SK-N-SH (cell line): Measurements from ENCODE around the gene BRD3. TPM values are rescaled to one million over a fixed set of nuclear protein-coding genes. Genes with fewer than 3 reads are reported as not detected.
A peak's percentile ranks its signal among the peaks of the same experiment; 100 is the strongest.
"Not testable (repeated sequence)": the region's sequence is repeated elsewhere in the genome, so short reads cannot be mapped to it uniquely, and the experiment has no call there.

ENCODE experiments used
- CTCF ChIA-PET: fragments of 300-600, 350-600 bp; formaldehyde crosslinking; extraction: SDS; loops from one replicate; lab custom pipeline; 2021; lab: Yijun Ruan, JAX
- POLR2A ChIA-PET: fragments of 350-600 bp; sonication (Branson Sonifier 250); formaldehyde crosslinking; extraction: SDS; loops from one replicate; lab custom pipeline; 2020; ENCODE audit warnings: antibody characterized with exemption, inconsistent platforms; lab: Yijun Ruan, JAX
- DNase-seq: peaks from one replicate; pipeline ENCODE4 v3.0.0; 2012
- H2AFZ ChIP-seq: fragments of 200-600 bp; sonication (generic); 2 replicates; pipeline ENCODE4 v1.8.1; 2016; ENCODE audit warnings: antibody characterized with exemption, mild to moderate bottlenecking, low read depth
- H3F3A ChIP-seq: fragments of 200-600 bp; sonication (generic); replicated peaks from 2 replicates; pipeline ENCODE3; 2016; ENCODE audit warnings: antibody characterized with exemption, mild to moderate bottlenecking; ENCODE audit not compliant: insufficient read depth
- H3K27ac ChIP-seq, 2 experiments: fragments of 200-500 bp in 1 of 2; fragments of 200-600 bp in 1 of 2; sonication (Bioruptor generic) in 1 of 2; sonication (generic), shearing (Covaris generic) in 1 of 2; 2 replicates each; pipeline versions ENCODE4 v1.5.1 to v1.6.1; 2014 to 2016; ENCODE audit warnings: low read depth in 2 of 2, inconsistent platforms in 1 of 2, low read length in 1 of 2, mild to moderate bottlenecking in 1 of 2, mixed read lengths in 1 of 2
- H3K27me3 ChIP-seq: fragments of 200-600 bp; sonication (generic), shearing (Covaris generic); 2 replicates; pipeline ENCODE4 v1.6.1; 2016; ENCODE audit warnings: mixed run types; ENCODE audit not compliant: insufficient read depth
- H3K36me3 ChIP-seq, 2 experiments: fragments of 200-500 bp in 1 of 2; fragments of 200-600 bp in 1 of 2; sonication (Bioruptor generic) in 1 of 2; sonication (generic) in 1 of 2; replicated peaks in 1 of 2; 2 replicates each; pipeline versions ENCODE3 to v1.5.1; 2014 to 2016; ENCODE audit warnings: low read length in 1 of 2, mild to moderate bottlenecking in 1 of 2; ENCODE audit not compliant: insufficient read depth in 2 of 2, control insufficient read depth in 1 of 2
- H3K4me1 ChIP-seq, 2 experiments: fragments of 200-500 bp in 1 of 2; fragments of 200-600 bp in 1 of 2; sonication (Bioruptor generic) in 1 of 2; sonication (generic), shearing (Covaris generic) in 1 of 2; 2 replicates each; pipeline versions ENCODE4 v1.5.1 to v1.6.1; 2014 to 2016; ENCODE audit warnings: low read depth in 1 of 2, low read length in 1 of 2, mixed run types in 1 of 2; ENCODE audit not compliant: insufficient read depth in 2 of 2, control insufficient read depth in 1 of 2
- H3K4me2 ChIP-seq: fragments of 200-600 bp; sonication (generic), shearing (Covaris generic); 2 replicates; pipeline ENCODE4 v1.6.1; 2017; ENCODE audit warnings: mixed run types
- H3K4me3 ChIP-seq, 2 experiments: fragments of 200-500 bp in 1 of 2; fragments of 200-600 bp in 1 of 2; sonication (Bioruptor generic) in 1 of 2; sonication (generic), shearing (Covaris generic) in 1 of 2; 2 replicates each; pipeline versions ENCODE4 v1.5.1 to v1.8.1; 2014 to 2016; ENCODE audit warnings: low read depth in 2 of 2, inconsistent platforms in 1 of 2, low read length in 1 of 2, mild to moderate bottlenecking in 1 of 2, mixed read lengths in 1 of 2, moderate library complexity in 1 of 2
- H3K79me2 ChIP-seq: fragments of 200-600 bp; sonication (generic); 2 replicates; pipeline ENCODE4 v1.8.1; 2017; ENCODE audit warnings: mild to moderate bottlenecking; ENCODE audit not compliant: insufficient read depth
- H3K9ac ChIP-seq: fragments of 200-600 bp; sonication (generic); 2 replicates; pipeline ENCODE4 v1.6.1; 2017; ENCODE audit warnings: mixed run types
- H3K9me2 ChIP-seq: fragments of 200-600 bp; sonication (generic); 2 replicates; pipeline ENCODE4 v1.6.1; 2017; ENCODE audit warnings: mixed run types
- H3K9me3 ChIP-seq: fragments of 200-600 bp; sonication (generic); 2 replicates; pipeline ENCODE4 v1.6.1; 2017; ENCODE audit warnings: mixed run types, mild to moderate bottlenecking, moderate library complexity
- H4K20me1 ChIP-seq: fragments of 200-600 bp; sonication (generic); 2 replicates; pipeline ENCODE4 v1.6.1; 2017; ENCODE audit warnings: mild to moderate bottlenecking, mixed run types; ENCODE audit not compliant: insufficient read depth
- CHD2 ChIP-seq: fragments of 150-350 bp; IDR thresholded peaks from 2 replicates; pipeline ENCODE4 v1.6.1; 2018; ENCODE audit warnings: low read length; ENCODE audit not compliant: partially characterized antibody
- EP300 ChIP-seq, 2 experiments: IDR thresholded peaks; 2 replicates each; pipeline versions ENCODE4 v1.4.0 to v1.6.1; 2012; ENCODE audit warnings: borderline replicate concordance in 1 of 2, low read depth in 1 of 2, low read length in 1 of 2
- EZH2phosphoT487 ChIP-seq: fragments of 200-600 bp; sonication (generic); IDR thresholded peaks from 2 replicates; pipeline ENCODE4 v1.6.1; 2017; ENCODE audit warnings: low read depth, mixed run types, mild to moderate bottlenecking, antibody characterized with exemption, moderate library complexity, borderline replicate concordance
- FOXJ3 ChIP-seq: sonication (generic); formaldehyde crosslinking; IDR thresholded peaks from 2 replicates; pipeline ENCODE4 v1.5.1; 2020; ENCODE audit warnings: mild to moderate bottlenecking, missing genetic modification reagents
- GABPA ChIP-seq: IDR thresholded peaks from 2 replicates; pipeline ENCODE4 v1.4.0; 2012; ENCODE audit warnings: low read depth, mild to moderate bottlenecking
- GATA2 ChIP-seq: sonication (generic); formaldehyde crosslinking; IDR thresholded peaks from 2 replicates; pipeline ENCODE4 v1.5.0; 2020; ENCODE audit warnings: mild to moderate bottlenecking, missing genetic modification reagents
- IRF3 ChIP-seq: fragments of 150-350 bp; IDR thresholded peaks from 2 replicates; pipeline ENCODE4 v1.6.1; 2016; ENCODE audit warnings: mild to moderate bottlenecking, low read depth, low read length
- MAX ChIP-seq: IDR thresholded peaks from 2 replicates; pipeline ENCODE4 v1.4.0; 2012; ENCODE audit warnings: low read depth
- MEF2A ChIP-seq: IDR thresholded peaks from 2 replicates; pipeline ENCODE4 v1.4.0; 2012; ENCODE audit warnings: low read depth, borderline replicate concordance
- MXI1 ChIP-seq: IDR thresholded peaks from 2 replicates; pipeline ENCODE4 v1.6.1; 2012; ENCODE audit warnings: mild to moderate bottlenecking, low read depth, low read length, improper control_type of control experiment
- TCF12 ChIP-seq: IDR thresholded peaks from 2 replicates; pipeline ENCODE4 v1.4.0; 2012
- TEAD4 ChIP-seq: IDR thresholded peaks from 2 replicates; pipeline ENCODE4 v1.4.0; 2012; ENCODE audit warnings: mild to moderate bottlenecking, borderline replicate concordance; ENCODE audit not compliant: insufficient read depth
- ZBTB33 ChIP-seq: IDR thresholded peaks from 2 replicates; pipeline ENCODE4 v1.4.0; 2012; ENCODE audit warnings: low read depth, borderline replicate concordance
- WGBS: methylation state at CpG from one replicate; pipeline ENCODE4 v1.1.6; 2017; ENCODE audit warnings: low lambda C conversion rate; 5-methylcytosine and 5-hydroxymethylcytosine counted together
- polyA plus RNA-seq, 3 experiments: library from polyadenylated mRNA; depleted of rRNA; stranded (reverse); fragments of >200 nt; gene quantifications; 2 replicates each; pipeline ENCODE4 v1.2.3, GENCODE V29; 2012
- TF ChIP-seq, protein P1 (sequence below): IDR thresholded peaks from 2 replicates; pipeline ENCODE4; 2012
- TF ChIP-seq, protein P2 (sequence below): IDR thresholded peaks from 2 replicates; pipeline ENCODE4 v1.6.1; 2012; ENCODE audit warnings: mild to moderate bottlenecking, low read depth, low read length, moderate library complexity
- TF ChIP-seq, protein P3 (sequence below): fragments of 150-350 bp; IDR thresholded peaks from 2 replicates; pipeline ENCODE4 v1.6.1; 2017; ENCODE audit warnings: antibody characterized with exemption, low read length, low read depth, borderline replicate concordance

The BRD3 gene
- polyA plus RNA-seq, 1 of the 3 experiments (the other 2 are of a cell fraction) = 11.4 TPM

- DNase-seq = no peak
- Histone ChIP-seq H3K9me2 (no peaks in the 10 kb centered on the region), H3K79me2 (peaks cover 82% of the 10 kb centered on the region), H3K27ac (peak overlapping the region in 1 of 2 experiments; percentile 16; a peak in 2 of 4 replicates), H3K9me3 (no peaks in the 10 kb centered on the region), H3K4me2 (peak overlapping the region; percentile 100), H3K4me3 (peak overlapping the region; percentile 75 to 87), H3K4me1 (peaks cover 6 to 30% of the 10 kb centered on the region in 2 experiments; a peak in 3 of 4 replicates), H3K36me3 (no peaks in the 10 kb centered on the region), H3F3A (no peaks in the 10 kb centered on the region), H4K20me1 (peaks cover 67% of the 10 kb centered on the region), H3K27me3 (no peaks in the 10 kb centered on the region), H3K9ac (peak overlapping the region; percentile 88; the same call in 1 of the 2 replicates), H2AFZ (no peak overlapping the region)
- ChIA-PET POLR2A (interaction anchor here (1.1 kb wide), 1 partner anchor 155 kb away, joined by 3 read pairs; no protein-coding TSS in a partner anchor), CTCF (interaction anchor here (1.9 to 7.3 kb wide), 2 partner anchors 154 to 196 kb away, joined by 5 to 236 read pairs; no protein-coding TSS in a partner anchor)
- TF ChIP-seq TCF12 (no peak), GABPA (no peak), FOXJ3 (CRISPR knock-in tag) (no peak), IRF3 (no peak), MEF2A (no peak), TEAD4 (no peak), MAX (no peak), EZH2phosphoT487 (no peak), ZBTB33 (no peak), CHD2 (no peak), MXI1 (no peak), EP300 (IDR thresholded peaks at IDR 0.05; ENCODE audit: borderline replicate concordance in 1 of 2, low read depth in 1 of 2, low read length in 1 of 2) (no peak), GATA2 (CRISPR knock-in tag) (no peak)
- TF ChIP-seq, protein P1, sequence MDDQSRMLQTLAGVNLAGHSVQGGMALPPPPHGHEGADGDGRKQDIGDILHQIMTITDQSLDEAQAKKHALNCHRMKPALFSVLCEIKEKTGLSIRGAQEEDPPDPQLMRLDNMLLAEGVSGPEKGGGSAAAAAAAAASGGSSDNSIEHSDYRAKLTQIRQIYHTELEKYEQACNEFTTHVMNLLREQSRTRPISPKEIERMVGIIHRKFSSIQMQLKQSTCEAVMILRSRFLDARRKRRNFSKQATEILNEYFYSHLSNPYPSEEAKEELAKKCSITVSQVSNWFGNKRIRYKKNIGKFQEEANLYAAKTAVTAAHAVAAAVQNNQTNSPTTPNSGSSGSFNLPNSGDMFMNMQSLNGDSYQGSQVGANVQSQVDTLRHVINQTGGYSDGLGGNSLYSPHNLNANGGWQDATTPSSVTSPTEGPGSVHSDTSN = no peak
- TF ChIP-seq, protein P2, sequence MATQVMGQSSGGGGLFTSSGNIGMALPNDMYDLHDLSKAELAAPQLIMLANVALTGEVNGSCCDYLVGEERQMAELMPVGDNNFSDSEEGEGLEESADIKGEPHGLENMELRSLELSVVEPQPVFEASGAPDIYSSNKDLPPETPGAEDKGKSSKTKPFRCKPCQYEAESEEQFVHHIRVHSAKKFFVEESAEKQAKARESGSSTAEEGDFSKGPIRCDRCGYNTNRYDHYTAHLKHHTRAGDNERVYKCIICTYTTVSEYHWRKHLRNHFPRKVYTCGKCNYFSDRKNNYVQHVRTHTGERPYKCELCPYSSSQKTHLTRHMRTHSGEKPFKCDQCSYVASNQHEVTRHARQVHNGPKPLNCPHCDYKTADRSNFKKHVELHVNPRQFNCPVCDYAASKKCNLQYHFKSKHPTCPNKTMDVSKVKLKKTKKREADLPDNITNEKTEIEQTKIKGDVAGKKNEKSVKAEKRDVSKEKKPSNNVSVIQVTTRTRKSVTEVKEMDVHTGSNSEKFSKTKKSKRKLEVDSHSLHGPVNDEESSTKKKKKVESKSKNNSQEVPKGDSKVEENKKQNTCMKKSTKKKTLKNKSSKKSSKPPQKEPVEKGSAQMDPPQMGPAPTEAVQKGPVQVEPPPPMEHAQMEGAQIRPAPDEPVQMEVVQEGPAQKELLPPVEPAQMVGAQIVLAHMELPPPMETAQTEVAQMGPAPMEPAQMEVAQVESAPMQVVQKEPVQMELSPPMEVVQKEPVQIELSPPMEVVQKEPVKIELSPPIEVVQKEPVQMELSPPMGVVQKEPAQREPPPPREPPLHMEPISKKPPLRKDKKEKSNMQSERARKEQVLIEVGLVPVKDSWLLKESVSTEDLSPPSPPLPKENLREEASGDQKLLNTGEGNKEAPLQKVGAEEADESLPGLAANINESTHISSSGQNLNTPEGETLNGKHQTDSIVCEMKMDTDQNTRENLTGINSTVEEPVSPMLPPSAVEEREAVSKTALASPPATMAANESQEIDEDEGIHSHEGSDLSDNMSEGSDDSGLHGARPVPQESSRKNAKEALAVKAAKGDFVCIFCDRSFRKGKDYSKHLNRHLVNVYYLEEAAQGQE = no peak
- TF ChIP-seq, protein P3, sequence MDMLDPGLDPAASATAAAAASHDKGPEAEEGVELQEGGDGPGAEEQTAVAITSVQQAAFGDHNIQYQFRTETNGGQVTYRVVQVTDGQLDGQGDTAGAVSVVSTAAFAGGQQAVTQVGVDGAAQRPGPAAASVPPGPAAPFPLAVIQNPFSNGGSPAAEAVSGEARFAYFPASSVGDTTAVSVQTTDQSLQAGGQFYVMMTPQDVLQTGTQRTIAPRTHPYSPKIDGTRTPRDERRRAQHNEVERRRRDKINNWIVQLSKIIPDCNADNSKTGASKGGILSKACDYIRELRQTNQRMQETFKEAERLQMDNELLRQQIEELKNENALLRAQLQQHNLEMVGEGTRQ = no peak
- 86% methylated on average over 11 of the region's 24 CpGs for WGBS
These were observed 78.0 kb downstream of the BRD3 start for GRCh38 chr9:133989625-133990365.

DNA sequence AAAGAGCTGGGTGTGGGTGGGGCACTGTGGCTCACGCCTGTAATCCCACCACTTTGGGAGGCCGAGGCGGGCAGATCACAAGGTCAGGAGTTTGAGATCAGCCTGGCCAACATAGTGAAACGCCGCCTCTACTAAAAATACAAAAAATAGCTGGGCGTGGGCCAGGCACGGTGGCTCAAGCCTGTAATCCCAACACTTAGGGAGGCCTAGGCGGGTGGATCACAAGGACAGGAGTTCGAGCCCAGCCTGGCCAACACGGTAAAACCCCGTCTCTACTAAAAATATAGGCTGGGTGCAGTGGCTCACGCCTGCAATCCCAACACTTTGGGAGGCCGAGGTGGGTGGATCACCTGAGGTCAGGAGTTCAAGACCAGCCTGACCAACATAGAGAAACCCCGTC lies 79.1 kb downstream of the BRD3 start:
- H4K20me1 ChIP-seq = peaks cover 74% of the 10 kb centered on the region
- not testable (repeated sequence) for H3K27me3 ChIP-seq, DNase-seq, H3K4me2 ChIP-seq, H3K27ac ChIP-seq, H3K9me3 ChIP-seq, H3K9ac ChIP-seq, H3K36me3 ChIP-seq, H3K4me3 ChIP-seq, H3K9me2 ChIP-seq, H3F3A ChIP-seq, H2AFZ ChIP-seq
- 95% methylated on average over 12 of the region's 14 CpGs for WGBS
- H3K4me1 ChIP-seq = peaks cover 4 to 22% of the 10 kb centered on the region in 2 experiments; a peak in 3 of 4 replicates
- CTCF ChIA-PET = interaction anchor here (0.6 to 0.9 kb wide), 2 partner anchors 44 to 206 kb away, joined by 3 read pairs; no protein-coding TSS in a partner anchor
- H3K79me2 ChIP-seq = peaks cover 88% of the 10 kb centered on the region
- POLR2A ChIA-PET = interaction anchor here (0.6 kb wide), 1 partner anchor 135 kb away, joined by 3 read pairs; no protein-coding TSS in a partner anchor
